Measurements from ENCODE around the gene CSRNP3.

DNA sequence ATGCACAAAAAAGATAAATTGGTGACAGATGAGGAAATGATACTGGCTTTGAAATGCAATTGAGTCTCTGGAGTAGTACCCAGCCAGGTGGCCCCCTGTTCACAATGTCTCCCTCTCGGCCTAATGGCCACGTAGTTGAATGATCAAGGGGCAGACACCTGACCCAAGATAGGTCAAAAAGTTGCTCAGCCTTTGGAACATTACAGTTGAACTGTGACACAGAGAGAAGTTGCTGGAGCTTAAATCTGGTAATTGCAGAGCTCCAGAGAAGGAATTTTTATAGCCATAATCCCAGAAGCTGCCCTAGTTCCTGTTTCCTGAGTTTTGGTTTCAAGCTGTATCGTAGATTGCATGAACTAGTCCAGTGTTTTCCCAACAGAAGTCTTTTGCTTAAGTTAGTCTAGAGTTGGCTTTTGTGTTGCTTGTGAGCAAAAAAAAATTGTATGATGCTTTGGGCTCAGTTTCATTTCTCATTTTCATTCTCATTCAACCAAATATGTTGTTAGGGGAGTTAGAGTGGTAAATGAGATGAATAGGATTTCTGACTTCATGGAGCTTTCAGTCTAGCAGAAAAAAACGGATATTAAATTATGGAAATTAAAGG, 117.9 kb downstream of the CSRNP3 start:
- no peak for TF ChIP-seq POLR2A (IDR thresholded peaks at IDR 0.05)
- TF ChIP-seq, protein P1, sequence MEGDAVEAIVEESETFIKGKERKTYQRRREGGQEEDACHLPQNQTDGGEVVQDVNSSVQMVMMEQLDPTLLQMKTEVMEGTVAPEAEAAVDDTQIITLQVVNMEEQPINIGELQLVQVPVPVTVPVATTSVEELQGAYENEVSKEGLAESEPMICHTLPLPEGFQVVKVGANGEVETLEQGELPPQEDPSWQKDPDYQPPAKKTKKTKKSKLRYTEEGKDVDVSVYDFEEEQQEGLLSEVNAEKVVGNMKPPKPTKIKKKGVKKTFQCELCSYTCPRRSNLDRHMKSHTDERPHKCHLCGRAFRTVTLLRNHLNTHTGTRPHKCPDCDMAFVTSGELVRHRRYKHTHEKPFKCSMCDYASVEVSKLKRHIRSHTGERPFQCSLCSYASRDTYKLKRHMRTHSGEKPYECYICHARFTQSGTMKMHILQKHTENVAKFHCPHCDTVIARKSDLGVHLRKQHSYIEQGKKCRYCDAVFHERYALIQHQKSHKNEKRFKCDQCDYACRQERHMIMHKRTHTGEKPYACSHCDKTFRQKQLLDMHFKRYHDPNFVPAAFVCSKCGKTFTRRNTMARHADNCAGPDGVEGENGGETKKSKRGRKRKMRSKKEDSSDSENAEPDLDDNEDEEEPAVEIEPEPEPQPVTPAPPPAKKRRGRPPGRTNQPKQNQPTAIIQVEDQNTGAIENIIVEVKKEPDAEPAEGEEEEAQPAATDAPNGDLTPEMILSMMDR (IDR thresholded peaks at IDR 0.05) = no peak

Measured in tibial nerve (tissue), 3 donors.